ENCODE results near the gene WDR91. TPM values are rescaled to one million over a fixed set of nuclear protein-coding genes. Genes with fewer than 3 reads are reported as not detected.

The WDR91 gene
- total RNA-seq (ENCODE audit: low replicate concordance) = 6.3 and 6.6 TPM in 2 replicates

GRCh38 chr7:135211179-135211945, at the start of gene WDR91:
Gene WDR91, minus strand, starts transcription at chr7:135211526. Its CDS starts 24 bp downstream, at chr7:135211502.

DNA sequence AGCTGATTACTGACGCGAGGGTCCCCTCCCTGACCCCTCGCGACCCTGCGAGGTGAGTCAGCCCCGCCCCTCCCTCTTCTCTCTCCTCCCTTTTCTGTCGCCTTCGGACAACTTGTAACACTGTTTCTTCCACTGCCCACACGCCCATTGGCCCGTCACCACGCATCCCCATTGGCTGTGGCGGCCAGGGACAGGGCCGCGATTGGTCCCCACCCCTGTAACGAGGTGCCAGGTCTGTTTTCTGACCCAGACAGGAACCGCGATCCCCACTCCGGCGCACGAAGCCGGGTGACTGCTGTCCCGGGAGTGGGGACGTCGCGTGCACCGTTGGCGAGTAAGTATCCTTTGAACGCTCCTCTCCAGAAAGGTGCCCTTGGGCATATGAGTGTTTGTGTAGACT, 22.2 kb upstream of the WDR91 start, which contains the start of gene STRA8:
TSS of gene STRA8 (plus strand) at position 269 of the 400 bp plus-strand sequence. CDS start 6,687 bp downstream, outside the sequence.

GRCh38 chr7:135170274-135170997, 40.9 kb downstream of the WDR91 start, which contains the start of gene CYREN:
Gene CYREN, minus strand, starts transcription at chr7:135170707. Its CDS starts 1,785 bp downstream, at chr7:135168922.

GRCh38 chr7:135147899-135148721, 63.2 kb downstream of the WDR91 start, which contains the start of gene TMEM140:
Gene TMEM140, plus strand, starts transcription at chr7:135148072. Its CDS starts 16,370 bp downstream, at chr7:135164442.

Other genes starting within 250 kb of the WDR91 start
- gene AGBL3, start 225.0 kb downstream of the WDR91 start, total RNA-seq (ENCODE audit: low replicate concordance) = 0.30 and 1.2 TPM in 2 replicates
- 3.4 and 11.5 TPM in 2 replicates for gene TMEM140, start 63.5 kb downstream of the WDR91 start, total RNA-seq (ENCODE audit: low replicate concordance)
- gene CYREN, start 40.8 kb downstream of the WDR91 start, total RNA-seq (ENCODE audit: low replicate concordance) = 19.9 and 25.3 TPM in 2 replicates
- gene STRA8, start 22.3 kb upstream of the WDR91 start, total RNA-seq (ENCODE audit: low replicate concordance) = not detected in 2 replicates

Measured in smooth muscle cell of the coronary artery (primary cell).